Fibroblast of skin of scalp (primary cell): ENCODE results near the gene ASB2.

Experiments used
- DNase-seq: peaks from one replicate; pipeline ENCODE4 v3.0.0-alpha.2; 2013

Gene ASB2

DNA sequence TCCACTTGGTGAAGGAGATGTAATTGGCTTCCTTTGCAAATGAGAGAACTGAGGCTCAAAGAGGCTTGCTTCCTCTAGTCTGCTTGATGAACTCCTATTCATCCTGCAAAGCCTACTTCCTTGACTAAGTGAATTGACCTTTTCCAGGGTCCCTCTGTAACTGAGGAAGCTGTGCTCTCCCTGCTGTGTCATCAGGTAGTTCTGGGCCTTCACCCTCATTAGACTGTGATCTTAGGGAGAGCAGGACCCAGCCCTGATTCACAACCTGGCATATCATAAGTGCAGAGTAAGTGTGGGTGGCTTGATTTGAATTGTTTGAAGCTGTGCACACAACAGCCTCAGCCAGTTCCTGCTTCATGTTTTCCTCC lies 16.3 kb downstream of the ASB2 start:
- no peak for DNase-seq

GRCh38 chr14:93959239-93960107 lies 16.9 kb downstream of the ASB2 start:
- peak; percentile 79 for DNase-seq

DNA sequence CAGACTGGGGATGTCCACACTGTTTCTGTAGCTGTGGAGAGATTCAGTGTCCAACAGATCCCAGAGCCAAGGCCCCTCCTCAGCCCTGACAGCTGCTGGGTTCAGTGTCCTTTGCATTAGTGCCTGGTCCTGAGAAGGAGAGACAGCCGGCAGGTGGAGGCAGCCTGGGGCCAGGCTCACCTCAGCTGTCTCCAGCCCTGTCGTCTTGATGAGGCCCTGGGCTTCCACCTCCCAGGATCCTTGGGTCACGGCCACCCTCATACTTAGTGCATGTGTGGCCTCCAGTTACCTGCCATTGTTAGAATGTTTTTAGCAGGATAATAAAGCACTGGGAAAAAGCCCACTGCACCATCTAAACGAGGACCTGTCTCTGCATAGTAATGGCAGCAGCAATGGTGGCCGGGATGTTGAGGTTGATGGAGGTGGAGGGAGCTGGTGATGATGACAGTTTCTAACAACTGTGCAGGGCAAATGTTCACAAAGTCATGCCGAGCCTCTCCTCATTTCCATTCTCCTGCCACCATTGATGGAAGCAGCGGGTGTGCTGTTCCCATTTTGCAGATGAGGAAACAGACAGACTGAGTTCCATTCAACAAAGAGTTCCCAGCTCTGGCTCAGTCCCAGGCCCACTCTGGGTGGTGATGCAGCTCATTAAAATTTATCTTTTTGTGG lies 17.7 kb downstream of the ASB2 start:
- no peak for DNase-seq

GRCh38 chr14:93957751-93958566 lies 18.4 kb downstream of the ASB2 start:
- DNase-seq, result no peak

GRCh38 chr14:93957333-93957710 lies 19.0 kb downstream of the ASB2 start:
- DNase-seq, result no peak

DNA sequence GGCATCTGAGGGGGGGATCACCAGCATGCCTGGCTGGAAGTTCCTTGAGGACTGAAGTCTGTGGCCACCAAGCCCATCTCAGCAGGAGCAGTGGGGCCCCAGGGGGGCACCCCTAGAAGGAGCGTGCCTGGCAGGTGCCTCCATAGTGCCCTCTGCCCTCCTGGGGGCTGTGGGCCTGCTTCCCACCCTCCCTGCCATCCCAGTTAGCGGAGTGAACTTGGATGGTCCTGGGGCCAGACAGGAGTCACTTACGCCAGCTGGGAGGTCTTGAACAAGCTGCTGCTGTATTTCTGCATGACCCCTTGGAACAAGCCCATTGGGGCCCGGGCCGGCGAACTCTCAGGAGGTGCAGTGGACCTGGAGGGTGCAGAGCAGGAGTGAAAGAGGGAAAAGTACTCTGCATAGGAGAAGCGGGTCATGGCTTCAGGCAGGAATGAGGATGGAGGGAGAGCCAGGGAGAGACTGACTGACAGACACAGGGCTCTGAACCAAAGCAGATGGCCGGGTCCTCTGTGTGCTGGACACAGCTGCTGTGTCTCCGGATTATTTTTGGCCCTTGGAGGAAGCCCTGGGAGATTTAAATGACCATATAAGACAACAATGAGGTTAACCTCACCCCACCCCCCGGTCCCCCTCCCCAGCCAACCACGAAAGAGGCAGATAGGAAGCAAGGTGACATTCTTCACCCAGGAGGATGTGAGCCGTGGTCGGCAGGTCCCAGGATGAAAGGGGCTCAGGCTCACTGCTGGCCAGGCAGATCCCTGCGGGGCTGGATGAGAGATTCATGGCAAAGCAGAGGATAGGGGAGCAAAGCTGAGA lies 19.6 kb downstream of the ASB2 start:
- no peak for DNase-seq

- no peak for DNase-seq
Measured at GRCh38 chr14:93955850-93956481, 20.4 kb downstream of the ASB2 start.

- DNase-seq, result no peak
Measured at GRCh38 chr14:93954900-93955849, 21.2 kb downstream of the ASB2 start.

- DNase-seq, result no peak
Measured at GRCh38 chr14:93954516-93954830, 21.9 kb downstream of the ASB2 start.

GRCh38 chr14:93953739-93954515 lies 22.4 kb downstream of the ASB2 start:
- DNase-seq, result no peak

DNA sequence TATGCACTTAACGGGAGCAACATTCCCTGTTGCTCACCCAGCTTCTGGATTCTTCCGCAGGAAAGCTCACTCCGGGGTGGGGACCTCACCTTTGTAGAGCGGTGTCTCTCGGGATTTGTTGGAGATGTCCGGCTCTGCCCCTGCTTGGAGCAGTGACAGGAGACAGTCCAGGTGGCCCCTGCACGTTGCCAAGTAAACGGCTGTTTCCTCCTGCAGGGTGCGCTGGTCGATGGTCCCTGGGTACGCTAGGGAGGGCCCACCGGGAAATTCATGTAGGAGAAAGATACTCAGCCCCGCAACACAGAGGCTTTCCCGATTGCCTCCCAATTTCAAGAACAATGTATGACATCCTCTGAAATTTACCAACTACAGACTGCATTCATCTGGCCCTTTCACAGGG lies 23.1 kb downstream of the ASB2 start:
- DNase-seq, result no peak

- no peak for DNase-seq
Measured at GRCh38 chr14:93952829-93953228, 23.5 kb downstream of the ASB2 start.

- no peak for DNase-seq
Measured at GRCh38 chr14:93951635-93952540, 24.5 kb downstream of the ASB2 start.

DNA sequence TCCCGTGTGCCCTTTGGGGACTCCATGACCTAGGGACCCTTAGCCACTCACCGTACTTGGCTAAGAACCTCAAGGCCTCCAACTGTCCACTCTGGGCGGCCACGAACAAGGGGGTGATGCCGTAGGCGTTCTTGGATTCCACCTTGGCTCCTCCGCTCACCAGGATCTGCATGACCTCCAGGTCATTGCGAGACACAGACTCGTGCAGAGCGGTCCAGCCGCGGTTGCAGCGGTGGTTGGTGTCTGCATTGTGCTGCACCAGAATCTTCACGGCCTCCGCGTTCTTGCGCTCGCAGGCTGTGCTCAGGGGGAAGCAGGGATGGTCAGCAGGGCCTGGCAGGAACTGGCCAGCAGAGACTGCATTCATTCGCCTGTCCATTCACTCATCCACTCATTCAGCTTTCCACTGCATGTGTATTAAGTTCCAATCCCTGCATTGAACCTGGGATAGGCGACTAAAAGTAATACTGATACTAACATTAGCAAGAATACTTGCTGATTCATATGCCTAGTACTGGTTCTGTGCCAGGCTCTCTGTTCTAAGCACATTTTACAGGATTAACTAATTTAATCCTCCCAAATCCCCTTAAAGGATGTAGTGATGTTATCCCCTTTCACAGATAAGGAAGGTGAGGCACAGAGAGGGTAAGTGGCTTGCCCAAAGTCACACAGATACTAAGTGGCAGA lies 25.3 kb downstream of the ASB2 start:
- no peak for DNase-seq

DNA sequence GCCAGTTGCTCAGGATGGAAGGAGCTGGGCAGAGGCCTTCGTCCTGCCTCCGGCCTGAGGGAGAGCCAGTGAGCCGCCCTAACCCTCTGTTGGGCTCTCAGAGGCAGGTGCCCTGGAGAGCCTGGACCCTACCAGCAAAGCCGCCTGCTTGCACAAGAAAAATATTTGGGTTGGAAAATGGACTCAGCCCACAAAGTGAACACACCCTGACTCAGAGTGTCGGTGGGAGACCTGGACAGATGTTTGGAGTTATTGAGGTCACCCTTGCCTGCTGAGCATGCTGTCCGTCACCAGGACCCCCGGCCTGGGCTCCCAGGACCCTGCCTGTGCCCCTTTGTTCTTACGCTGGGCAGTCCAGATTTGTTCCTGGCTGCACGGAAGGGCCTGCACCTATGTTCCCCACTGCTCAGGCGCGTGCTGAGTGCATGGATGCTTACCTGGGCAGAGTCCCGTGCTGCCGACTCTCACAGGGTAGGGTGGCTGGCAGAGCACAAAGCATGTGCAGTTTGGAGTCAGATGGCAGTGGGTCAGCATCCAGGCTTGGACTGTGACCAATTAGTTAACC lies 26.8 kb downstream of the ASB2 start:
- DNase-seq, result no peak

GRCh38 chr14:93947282-93947681 lies 29.1 kb downstream of the ASB2 start:
- DNase-seq, result no peak

- DNase-seq, result no peak
Measured at GRCh38 chr14:93946541-93947090, 29.8 kb downstream of the ASB2 start.

DNA sequence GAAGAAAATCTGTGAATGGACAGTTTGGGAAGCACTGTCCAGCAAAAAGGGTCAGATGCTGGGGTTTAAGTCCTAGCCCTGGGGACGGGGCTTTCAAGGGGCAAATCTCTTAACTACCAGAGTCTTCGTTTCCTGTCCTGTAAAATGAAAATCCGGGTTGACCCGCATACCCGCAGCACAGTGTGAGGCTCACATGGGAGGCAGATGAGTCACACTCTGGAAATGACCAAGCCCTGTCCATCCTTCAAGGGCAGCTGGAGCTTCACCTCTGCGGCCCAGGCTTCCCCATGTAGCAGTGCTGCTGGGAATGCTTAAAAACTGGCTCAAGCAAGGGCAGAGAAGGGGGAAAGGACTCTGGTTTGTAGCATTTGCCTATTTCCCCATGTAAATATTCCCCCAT lies 30.3 kb downstream of the ASB2 start:
- DNase-seq, result no peak
